ENCODE results near the gene VAT1L.

DNA sequence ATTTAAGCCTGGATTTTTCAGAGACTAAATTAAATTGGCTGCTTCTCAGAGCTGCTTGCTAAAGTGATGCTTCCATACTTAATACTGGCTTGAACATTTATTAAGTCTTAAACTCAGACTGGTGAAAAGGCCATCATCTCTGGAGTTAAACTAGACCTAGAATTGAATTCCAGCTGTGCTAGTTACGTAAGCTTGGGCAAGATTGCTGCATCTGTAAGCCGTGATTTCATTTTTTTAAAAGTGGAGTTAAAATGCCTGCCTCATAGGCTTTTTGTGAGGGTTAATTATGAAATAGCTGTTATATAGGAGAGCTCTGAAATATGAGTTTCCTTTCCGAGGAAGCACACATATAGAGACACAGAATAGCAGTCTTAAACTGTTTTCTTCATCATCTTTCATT is 84.7 kb downstream of the VAT1L start:
- TF ChIP-seq, protein P1, sequence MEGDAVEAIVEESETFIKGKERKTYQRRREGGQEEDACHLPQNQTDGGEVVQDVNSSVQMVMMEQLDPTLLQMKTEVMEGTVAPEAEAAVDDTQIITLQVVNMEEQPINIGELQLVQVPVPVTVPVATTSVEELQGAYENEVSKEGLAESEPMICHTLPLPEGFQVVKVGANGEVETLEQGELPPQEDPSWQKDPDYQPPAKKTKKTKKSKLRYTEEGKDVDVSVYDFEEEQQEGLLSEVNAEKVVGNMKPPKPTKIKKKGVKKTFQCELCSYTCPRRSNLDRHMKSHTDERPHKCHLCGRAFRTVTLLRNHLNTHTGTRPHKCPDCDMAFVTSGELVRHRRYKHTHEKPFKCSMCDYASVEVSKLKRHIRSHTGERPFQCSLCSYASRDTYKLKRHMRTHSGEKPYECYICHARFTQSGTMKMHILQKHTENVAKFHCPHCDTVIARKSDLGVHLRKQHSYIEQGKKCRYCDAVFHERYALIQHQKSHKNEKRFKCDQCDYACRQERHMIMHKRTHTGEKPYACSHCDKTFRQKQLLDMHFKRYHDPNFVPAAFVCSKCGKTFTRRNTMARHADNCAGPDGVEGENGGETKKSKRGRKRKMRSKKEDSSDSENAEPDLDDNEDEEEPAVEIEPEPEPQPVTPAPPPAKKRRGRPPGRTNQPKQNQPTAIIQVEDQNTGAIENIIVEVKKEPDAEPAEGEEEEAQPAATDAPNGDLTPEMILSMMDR (IDR thresholded peaks at IDR 0.05) = no peak
- no peak for TF ChIP-seq POLR2A (IDR thresholded peaks at IDR 0.05)

Data from Peyer's patch (tissue), 4 donors.